ENCODE data around the gene STARD3NL. TPM values are rescaled to one million over a fixed set of nuclear protein-coding genes. Genes with fewer than 3 reads are reported as not detected.

STARD3NL gene
- total and polyA plus RNA-seq, 8 donors = 9.3 to 61.6 (median 23.8) TPM

GRCh38 chr7:38182450-38182849 lies 4.4 kb downstream of the STARD3NL start:
- WGBS, 5 donors = 65 to 88% (median 82%) methylated on average over 1 of the region's 1 CpG
- intact Hi-C loops (cut with DNase I; ENCODE audit: low total_unique reads) = no loop called here

GRCh38 chr7:38185395-38186307 lies 7.6 kb downstream of the STARD3NL start:
- no peak overlapping the region for H3K27ac ChIP-seq
- DNase-seq = no peak
- WGBS, 5 donors = 81 to 87% (median 84%) methylated on average over 6 of the region's 6 CpGs

More at GRCh38 chr7:38182450-38182849, 4.4 kb downstream of the STARD3NL start:
- Histone ChIP-seq H3K9me3 (no peaks in the 10 kb centered on the region), H3K4me1 (peaks cover 14 to 36% (median 21%) of the 10 kb centered on the region in 4 donors), H3K4me3 (no peak overlapping the region), H3K27ac (peak overlapping the region in 1 of 5 donors; percentile 22), H3K36me3 (no peaks in the 10 kb centered on the region), H3K27me3 (no peaks in the 10 kb centered on the region)
- no peak for DNase-seq
- TF ChIP-seq POLR2A (IDR thresholded peaks at IDR 0.05) = no peak

DNA sequence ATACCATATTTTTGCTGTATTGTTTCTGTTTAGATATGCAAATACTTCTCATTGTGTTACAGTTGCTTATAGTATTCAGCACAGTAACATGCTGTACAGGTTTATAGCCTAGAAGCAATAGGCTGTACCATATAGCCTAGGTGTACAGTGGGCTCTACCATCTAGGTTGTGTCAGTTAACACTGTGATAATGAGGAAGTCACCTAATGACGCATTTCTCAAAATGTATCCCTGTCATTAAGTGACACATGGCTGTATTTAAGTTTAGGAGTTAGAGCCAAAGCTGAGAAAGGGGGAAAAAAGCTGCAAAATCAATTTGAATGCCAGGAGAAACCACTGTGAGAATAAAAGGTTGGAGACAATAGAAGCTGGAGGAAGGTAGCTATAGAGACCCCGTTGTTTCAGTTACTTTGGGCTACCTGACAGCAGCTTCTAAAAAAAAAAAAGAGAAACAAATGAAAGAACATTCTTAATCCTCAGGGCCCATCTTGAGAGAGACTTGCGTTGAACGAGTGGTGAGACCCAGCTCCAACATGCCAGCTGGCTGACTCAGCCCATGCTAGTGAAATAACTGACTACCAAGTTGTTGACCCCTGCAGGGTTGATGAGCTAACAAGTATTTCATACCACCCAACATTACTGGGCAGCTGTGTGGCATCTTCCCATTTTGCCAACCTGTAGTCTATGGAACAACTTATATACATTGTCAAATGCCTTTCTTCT lies 8.7 kb downstream of the STARD3NL start:
- no peaks in the 10 kb centered on the region for H3K27me3 ChIP-seq
- WGBS, 5 donors = 84 to 91% (median 88%) methylated on average over 4 of the region's 4 CpGs
- H3K4me1 ChIP-seq = peaks cover 0 to 21% (median 9%) of the 10 kb centered on the region in 4 donors
- H3K36me3 ChIP-seq = no peaks in the 10 kb centered on the region
- intact Hi-C loops (cut with DNase I; ENCODE audit: low total_unique reads) = no loop called here
- H3K9me3 ChIP-seq = peaks cover 0 to 5% (median 0%) of the 10 kb centered on the region in 4 donors
- H3K27ac ChIP-seq = no peak overlapping the region
- no peak overlapping the region for H3K4me3 ChIP-seq
- no peak for TF ChIP-seq EP300 (IDR thresholded peaks at IDR 0.05)
- no peak for DNase-seq

More at GRCh38 chr7:38185395-38186307, 7.6 kb downstream of the STARD3NL start:
- TF ChIP-seq POLR2AphosphoS5 (IDR thresholded peaks at IDR 0.05) (no peak), CTCF (IDR thresholded peaks at IDR 0.05) (no peak), POLR2A (IDR thresholded peaks at IDR 0.05) (no peak), EP300 (IDR thresholded peaks at IDR 0.05) (no peak)
- intact Hi-C loops (cut with DNase I; ENCODE audit: low total_unique reads) = no loop called here
- Histone ChIP-seq H3K9me3 (no peaks in the 10 kb centered on the region), H3K27me3 (no peaks in the 10 kb centered on the region), H3K4me1 (peaks cover 0 to 24% (median 10%) of the 10 kb centered on the region in 4 donors), H3K4me3 (no peak overlapping the region), H3K36me3 (no peaks in the 10 kb centered on the region)

GRCh38 chr7:38187794-38188440 lies 9.9 kb downstream of the STARD3NL start:
- Histone ChIP-seq H3K27me3 (no peaks in the 10 kb centered on the region), H3K27ac (no peak overlapping the region), H3K4me1 (peaks cover 0 to 28% (median 9%) of the 10 kb centered on the region in 4 donors), H3K4me3 (no peak overlapping the region), H3K9me3 (peaks cover 0 to 5% (median 0%) of the 10 kb centered on the region in 4 donors), H3K36me3 (no peaks in the 10 kb centered on the region)
- intact Hi-C loops (cut with DNase I; ENCODE audit: low total_unique reads) = no loop called here
- TF ChIP-seq POLR2A (IDR thresholded peaks at IDR 0.05) (no peak), EP300 (IDR thresholded peaks at IDR 0.05) (no peak), POLR2AphosphoS5 (IDR thresholded peaks at IDR 0.05) (no peak), CTCF (IDR thresholded peaks at IDR 0.05) (no peak)
- DNase-seq = no peak
- WGBS, 5 donors = 64 to 77% (median 69%) methylated on average over 7 of the region's 7 CpGs
